Measurements from ENCODE around the gene DGAT2L6.

DNA sequence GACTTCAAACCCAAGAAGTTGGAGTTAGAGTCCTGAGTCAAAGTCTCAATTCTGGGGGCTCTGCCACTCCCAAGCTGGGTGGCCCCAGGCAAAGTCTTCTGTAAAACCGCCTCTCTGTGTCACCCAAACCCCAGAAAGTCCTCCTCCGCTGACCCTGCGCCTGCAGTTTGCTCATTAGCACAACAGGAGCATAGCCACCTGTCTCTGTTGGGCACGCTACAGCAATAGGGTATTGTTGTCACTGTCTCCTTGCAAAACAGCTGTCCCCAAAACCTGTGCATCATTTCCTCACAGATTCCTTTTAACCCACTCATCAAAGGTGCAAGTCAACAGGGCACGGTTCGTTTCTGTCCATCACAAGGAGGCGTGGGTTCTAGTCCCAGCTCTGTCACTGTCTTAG is 8.0 kb upstream of the DGAT2L6 start:
- TF ChIP-seq, protein P1, sequence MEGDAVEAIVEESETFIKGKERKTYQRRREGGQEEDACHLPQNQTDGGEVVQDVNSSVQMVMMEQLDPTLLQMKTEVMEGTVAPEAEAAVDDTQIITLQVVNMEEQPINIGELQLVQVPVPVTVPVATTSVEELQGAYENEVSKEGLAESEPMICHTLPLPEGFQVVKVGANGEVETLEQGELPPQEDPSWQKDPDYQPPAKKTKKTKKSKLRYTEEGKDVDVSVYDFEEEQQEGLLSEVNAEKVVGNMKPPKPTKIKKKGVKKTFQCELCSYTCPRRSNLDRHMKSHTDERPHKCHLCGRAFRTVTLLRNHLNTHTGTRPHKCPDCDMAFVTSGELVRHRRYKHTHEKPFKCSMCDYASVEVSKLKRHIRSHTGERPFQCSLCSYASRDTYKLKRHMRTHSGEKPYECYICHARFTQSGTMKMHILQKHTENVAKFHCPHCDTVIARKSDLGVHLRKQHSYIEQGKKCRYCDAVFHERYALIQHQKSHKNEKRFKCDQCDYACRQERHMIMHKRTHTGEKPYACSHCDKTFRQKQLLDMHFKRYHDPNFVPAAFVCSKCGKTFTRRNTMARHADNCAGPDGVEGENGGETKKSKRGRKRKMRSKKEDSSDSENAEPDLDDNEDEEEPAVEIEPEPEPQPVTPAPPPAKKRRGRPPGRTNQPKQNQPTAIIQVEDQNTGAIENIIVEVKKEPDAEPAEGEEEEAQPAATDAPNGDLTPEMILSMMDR (IDR thresholded peaks at IDR 0.05), result no peak
- TF ChIP-seq POLR2A (IDR thresholded peaks at IDR 0.05), result no peak

All from thyroid gland (tissue), 4 donors.